Spleen (tissue), 11 donors: Measurements from ENCODE around the gene MRPL36. TPM values are rescaled to one million over a fixed set of nuclear protein-coding genes. Genes with fewer than 3 reads are reported as not detected.
A peak's percentile ranks its signal among the peaks of the same experiment; 100 is the strongest.

ENCODE experiments used
- DNase-seq: peaks from one replicate; pipeline ENCODE4 v3.0.0-alpha.2; 2020
- H3K27ac ChIP-seq, 8 donors: fragments of 200-600 bp; sonication (generic) in 7 of 8; 1 replicate in 4 of 8; 2 replicates in 4 of 8; pipeline versions ENCODE4 v1.5.0 to v1.8.0; 2016 to 2021; ENCODE audit warnings: inconsistent platforms in 4 of 8, mild to moderate bottlenecking in 4 of 8, moderate library complexity in 1 of 8
- H3K27me3 ChIP-seq, 7 donors: fragments of 200-600 bp; sonication (generic) in 6 of 7; replicated peaks in 1 of 7; 1 replicate in 4 of 7; 2 replicates in 3 of 7; pipeline versions ENCODE4 v1.5.0 to v1.8.0; 2016 to 2021; ENCODE audit warnings: inconsistent platforms in 3 of 7, mild to moderate bottlenecking in 1 of 7
- H3K36me3 ChIP-seq, 6 donors: fragments of 200-600 bp; sonication (generic) in 5 of 6; 1 replicate in 4 of 6; 2 replicates in 2 of 6; pipeline versions ENCODE4 v1.5.0 to v1.8.0; 2016 to 2021; ENCODE audit warnings: inconsistent platforms in 2 of 6
- H3K4me1 ChIP-seq, 6 donors: fragments of 200-600 bp; sonication (generic) in 5 of 6; 1 replicate in 3 of 6; 2 replicates in 3 of 6; pipeline versions ENCODE4 v1.5.0 to v1.8.0; 2016 to 2021; ENCODE audit warnings: inconsistent platforms in 3 of 6
- H3K4me3 ChIP-seq, 8 donors: fragments of 200-600 bp; sonication (generic) in 7 of 8; 1 replicate in 4 of 8; 2 replicates in 4 of 8; pipeline versions ENCODE4 v1.5.0 to v1.8.0; 2016 to 2021; ENCODE audit warnings: inconsistent platforms in 4 of 8, mild to moderate bottlenecking in 4 of 8, moderate library complexity in 2 of 8
- H3K9me3 ChIP-seq, 8 donors: fragments of 200-600 bp; sonication (generic) in 7 of 8; 1 replicate in 4 of 8; 2 replicates in 4 of 8; pipeline versions ENCODE4 v1.5.0 to v1.8.0; 2016 to 2021; ENCODE audit warnings: inconsistent platforms in 4 of 8
- CTCF ChIP-seq, 11 experiments: fragments of 200-600 bp in 7 of 11; fragments of 450-650 bp in 4 of 11; sonication (generic) in 4 of 11; IDR thresholded peaks in 8 of 11; conservative IDR thresholded peaks in 3 of 11; 1 replicate in 7 of 11; 2 replicates in 4 of 11; pipeline versions ENCODE4 v1.4.0 to v1.8.0; 2016 to 2021; ENCODE audit warnings: antibody characterized with exemption in 11 of 11, inconsistent platforms in 4 of 11, mild to moderate bottlenecking in 1 of 11
- POLR2A ChIP-seq, 3 donors: fragments of 450-650 bp; IDR thresholded peaks; one replicate each; pipeline ENCODE4 v1.5.1; 2017; ENCODE audit warnings: antibody characterized with exemption in 3 of 3, mild to moderate bottlenecking in 1 of 3
- POLR2AphosphoS5 ChIP-seq, 3 donors: sonication (generic); formaldehyde crosslinking; IDR thresholded peaks; one replicate each; pipeline ENCODE4 v1.5.1; 2017; ENCODE audit warnings: antibody characterized with exemption in 3 of 3
- WGBS, 5 donors: extraction: QIAGEN DNeasy Blood & Tissue Kit in 3 of 5; methylation state at CpG; one replicate each; pipeline versions ENCODE4 v1.1.5 to v1.1.7; 2013 to 2018; 5-methylcytosine and 5-hydroxymethylcytosine counted together
- intact Hi-C: fragments of 100-400 bp; cut with DNase I; formaldehyde crosslinking; loops from one replicate; pipeline ENCODE4 v1.15.0; 2023; ENCODE audit warnings: low total_unique reads
- polyA plus RNA-seq, 3 donors: library from polyadenylated mRNA; stranded (reverse); fragments of 200-250 nt; gene quantifications; one replicate each; pipeline ENCODE4 v1.2.1, GENCODE V29; 2013
- total RNA-seq, 7 donors: library from RNA; depleted of rRNA in 3 of 7; stranded (reverse); fragments of >200 nt in 3 of 7; fragmentation: NEBNext Ultra II Directional in 4 of 7; extraction: Animal tissue kit (Norgen Biotek cat#: 25700) in 4 of 7; gene quantifications; one replicate each; pipeline versions ENCODE4 v1.1.0 to v1.2.1, GENCODE V29; 2016 to 2021
- donor health status: healthy with polysubstance abuse.
- donor health status: DM: no; HTN: no; CAD: no; lungs with moderate emphysema.
- donor health status: DM: no; HTN: no; CAD: no.
- donor health status: Bipolar disorder and iron deficiency.
- donor health status: healthy.
- donor health status: DM: no; HTN: no; CAD: no.
- donor health status: DM: yes; HTN: yes; CAD: no.

MRPL36 gene
- total and polyA plus RNA-seq, 10 donors: 20.3 to 77.3 (median 35.9) TPM

DNA sequence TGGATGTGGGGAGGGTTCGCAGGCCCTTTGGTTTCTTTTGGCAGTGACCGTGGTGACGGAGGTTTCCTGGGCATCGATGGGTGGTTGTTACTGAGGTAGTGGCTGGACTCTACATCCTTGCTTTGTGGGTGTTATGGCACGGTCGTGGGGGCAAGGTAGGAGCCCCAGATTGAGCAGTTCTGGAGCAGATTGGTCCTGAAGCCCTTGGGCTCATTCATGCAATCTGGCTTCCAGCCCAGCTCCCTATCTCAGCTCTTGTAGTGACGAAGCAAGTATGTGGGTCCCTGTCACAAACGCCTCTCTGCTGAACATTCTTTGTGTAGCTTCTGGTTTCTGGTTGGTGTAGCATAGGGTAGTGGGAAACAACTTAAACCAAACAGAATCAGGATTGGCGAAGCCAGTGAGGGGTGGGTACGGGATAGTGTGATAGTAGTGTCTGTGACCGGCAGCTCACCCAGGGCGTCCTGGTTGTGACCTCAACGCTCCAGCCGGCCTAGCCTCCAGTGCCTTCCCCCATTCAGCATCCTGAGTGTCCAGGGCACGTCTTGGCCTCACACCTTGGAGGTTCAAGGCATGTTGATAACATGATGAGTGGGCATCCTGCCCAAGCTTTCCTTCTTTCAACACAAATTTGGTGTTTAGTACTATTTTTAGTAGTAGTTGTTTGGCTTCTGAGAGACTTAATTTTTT is 4.5 kb upstream of the MRPL36 start:
- WGBS, 5 donors: 87 to 97% (median 90%) methylated on average over 15 of the region's 15 CpGs
- Histone ChIP-seq H3K9me3 (no peaks in the 10 kb centered on the region), H3K27ac (no peak overlapping the region), H3K4me1 (peaks cover 12 to 78% (median 34%) of the 10 kb centered on the region in 6 donors), H3K27me3 (no peaks in the 10 kb centered on the region), H3K36me3 (peaks cover 0 to 70% (median 62%) of the 10 kb centered on the region in 6 donors), H3K4me3 (no peak overlapping the region)
- intact Hi-C loops: no loop called here
- peak; percentile 56 for DNase-seq
- no peak for TF ChIP-seq CTCF (IDR thresholded peaks at IDR 0.05 in 8 of 11, conservative IDR thresholded peaks at IDR 0.05 in 3 of 11)
- TF ChIP-seq POLR2AphosphoS5 (IDR thresholded peaks at IDR 0.05): no peak
- TF ChIP-seq POLR2A (IDR thresholded peaks at IDR 0.05): no peak

- Histone ChIP-seq H3K27me3 (no peaks in the 10 kb centered on the region), H3K4me1 (peaks cover 18 to 85% (median 43%) of the 10 kb centered on the region in 6 donors), H3K4me3 (no peak overlapping the region), H3K36me3 (peaks cover 0 to 64% (median 55%) of the 10 kb centered on the region in 6 donors), H3K9me3 (no peaks in the 10 kb centered on the region), H3K27ac (no peak overlapping the region)
- intact Hi-C loops: no loop called here
- TF ChIP-seq POLR2AphosphoS5 (IDR thresholded peaks at IDR 0.05) (no peak), CTCF (IDR thresholded peaks at IDR 0.05 in 8 of 11, conservative IDR thresholded peaks at IDR 0.05 in 3 of 11) (no peak), POLR2A (IDR thresholded peaks at IDR 0.05) (no peak)
- 89 to 100% (median 95%) methylated on average over 1 of the region's 1 CpG for WGBS, 5 donors
- no peak for DNase-seq
These were observed 3.6 kb upstream of the MRPL36 start for GRCh38 chr5:1803192-1803591.

DNA sequence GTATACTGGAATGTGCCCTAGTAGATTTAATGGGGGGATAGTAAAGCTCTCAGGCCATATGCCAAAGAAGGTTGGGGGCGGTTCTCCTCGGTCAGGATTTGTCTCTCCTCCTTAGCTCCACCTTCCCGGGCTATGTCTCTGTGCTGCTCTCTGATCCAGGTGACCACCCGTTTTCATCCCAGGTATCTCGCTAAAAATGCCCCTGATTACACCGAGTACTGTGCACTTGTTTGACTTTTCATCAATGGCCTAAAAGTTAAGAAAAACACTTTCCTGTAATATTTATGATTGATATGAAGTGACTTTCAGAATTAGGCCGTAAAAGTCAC is 2.3 kb upstream of the MRPL36 start:
- TF ChIP-seq POLR2AphosphoS5 (IDR thresholded peaks at IDR 0.05) (no peak), POLR2A (IDR thresholded peaks at IDR 0.05) (no peak), CTCF (IDR thresholded peaks at IDR 0.05 in 8 of 11, conservative IDR thresholded peaks at IDR 0.05 in 3 of 11) (no peak)
- DNase-seq: peak; percentile 47
- peaks cover 0 to 64% (median 55%) of the 10 kb centered on the region in 6 donors for H3K36me3 ChIP-seq
- peaks cover 18 to 87% (median 55%) of the 10 kb centered on the region in 6 donors for H3K4me1 ChIP-seq
- peak overlapping the region; percentile 90 to 99 (median 97) for H3K4me3 ChIP-seq
- intact Hi-C loops: no loop called here
- H3K9me3 ChIP-seq: no peaks in the 10 kb centered on the region
- peak overlapping the region in 5 of 8 donors; percentile 83 to 93 (median 91) for H3K27ac ChIP-seq
- WGBS, 5 donors: 16 to 24% (median 18%) methylated on average over 7 of the region's 7 CpGs
- H3K27me3 ChIP-seq: no peaks in the 10 kb centered on the region

DNA sequence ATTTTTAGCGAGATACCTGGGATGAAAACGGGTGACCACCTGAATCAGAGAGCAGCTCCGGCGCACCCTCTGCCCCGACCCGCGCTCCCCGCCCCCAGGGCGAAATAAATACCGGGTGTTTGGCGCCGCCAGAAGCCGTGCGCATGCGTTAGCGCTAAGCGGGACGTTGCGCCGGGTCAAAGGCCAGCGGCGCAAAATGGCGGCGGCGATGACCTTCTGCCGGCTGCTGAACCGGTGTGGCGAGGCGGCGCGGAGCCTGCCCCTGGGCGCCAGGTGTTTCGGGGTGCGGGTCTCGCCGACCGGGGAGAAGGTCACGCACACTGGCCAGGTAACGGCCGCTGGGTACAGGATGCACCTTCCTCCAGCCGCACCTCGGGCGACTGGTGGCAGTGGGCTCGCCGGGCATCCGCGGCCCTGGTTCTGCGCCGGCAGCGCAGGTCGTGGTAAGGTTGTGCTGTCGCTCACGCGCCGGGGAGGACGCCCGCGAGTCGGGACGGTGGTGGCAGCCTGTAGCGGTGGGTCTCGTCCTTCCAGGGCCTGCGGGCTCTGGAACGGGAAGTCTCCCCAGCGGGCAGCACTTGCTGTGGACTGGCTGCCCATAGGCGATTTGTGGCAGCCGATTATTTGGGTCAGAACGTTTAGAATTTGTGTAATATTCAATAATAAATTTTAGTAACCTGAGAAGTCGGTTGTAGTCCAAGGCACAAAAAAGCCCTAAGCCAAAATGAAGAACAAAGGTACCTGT is 1.8 kb upstream of the MRPL36 start, which contains the start of gene NDUFS6:
TSS of gene NDUFS6 (plus strand) at position 186 of the 745 bp plus-strand sequence. CDS start at position 197, 11 bp downstream.
- TF ChIP-seq POLR2A (IDR thresholded peaks at IDR 0.05): peak in 1 of 3 donors; percentile 71
- peak; percentile 91 to 95 (median 93) for TF ChIP-seq POLR2AphosphoS5 (IDR thresholded peaks at IDR 0.05)
- TF ChIP-seq CTCF (IDR thresholded peaks at IDR 0.05 in 8 of 11, conservative IDR thresholded peaks at IDR 0.05 in 3 of 11): peak in 1 of 11 experiments; percentile 19
- peak; percentile 96 for DNase-seq
- Histone ChIP-seq H3K27ac (peak within 1 kb of the TSS; percentile 70 to 93 (median 90)), H3K4me1 (peaks cover 18 to 87% (median 55%) of the 10 kb centered on the region in 6 donors), H3K36me3 (peaks cover 0 to 64% (median 55%) of the 10 kb centered on the region in 6 donors), H3K4me3 (peak within 1 kb of the TSS; percentile 90 to 99 (median 97)), H3K27me3 (no peaks in the 10 kb centered on the region), H3K9me3 (no peaks in the 10 kb centered on the region)
- intact Hi-C loops: no loop called here
- WGBS, 5 donors: 0 to 1% (median 0%) methylated on average over 42 to 69 of the region's 69 CpGs
